OCI-LY1 (cell line): ENCODE measurements around the gene PTK7.

ENCODE experiments used
- CTCF ChIP-seq: fragments of 200-600 bp; sonication (generic), shearing (Covaris generic); IDR thresholded peaks from 2 replicates; pipeline ENCODE4 v1.5.1; 2017; ENCODE audit warnings: mild to moderate bottlenecking, antibody characterized with exemption, low read length, moderate library complexity, mixed read lengths
- EZH2 ChIP-seq: fragments of 200-600 bp; sonication (generic), shearing (Covaris generic); IDR thresholded peaks from 2 replicates; pipeline ENCODE4 v1.8.0; 2017; ENCODE audit warnings: borderline replicate concordance, mixed run types, mild to moderate bottlenecking, antibody characterized with exemption, low read length, moderate library complexity, mixed read lengths

DNA sequence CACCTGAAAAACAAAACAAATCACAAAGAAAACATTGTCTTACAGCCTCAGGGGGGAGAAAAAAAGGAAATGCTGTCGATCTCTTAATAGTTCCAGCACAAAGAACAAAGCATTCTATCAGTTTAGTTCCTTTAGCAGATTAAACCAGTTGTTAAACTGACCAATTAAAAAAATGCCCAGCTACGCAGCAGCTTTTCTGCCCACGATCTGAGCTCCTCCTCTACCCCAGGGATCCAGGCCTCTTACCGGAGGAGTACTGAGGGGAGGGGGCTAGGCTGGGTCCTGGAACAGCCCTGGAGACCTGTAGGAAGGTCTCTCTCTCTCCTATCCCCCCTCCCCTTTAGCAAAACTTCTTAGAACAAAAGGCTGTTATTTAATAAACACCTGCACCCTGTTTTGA is 13.4 kb downstream of the PTK7 start:
- no peak for TF ChIP-seq CTCF
- no peak for TF ChIP-seq EZH2
